Activated CD4-positive, alpha-beta memory T cell treated with anti-CD3 and anti-CD28 coated beads for 36 hours (primary cell): ENCODE measurements around the gene OR2V1. TPM values are rescaled to one million over a fixed set of nuclear protein-coding genes. Genes with fewer than 3 reads are reported as not detected.
A peak's percentile ranks its signal among the peaks of the same experiment; 100 is the strongest.
"Not testable (repeated sequence)": the region's sequence is repeated elsewhere in the genome, so short reads cannot be mapped to it uniquely, and the experiment has no call there.

Experiments used
- CTCF ChIA-PET: fragments of 350-600 bp; sonication (Branson Sonifier 250); formaldehyde crosslinking; loops from one replicate; lab custom pipeline; 2021; ENCODE audit warnings: antibody characterized with exemption, inconsistent platforms; lab: Charles Lee
- POLR2A ChIA-PET: fragments of 350-600 bp; sonication (Branson Sonifier 250); formaldehyde crosslinking; loops from one replicate; lab custom pipeline; 2021; ENCODE audit warnings: antibody characterized with exemption; lab: Charles Lee
- DNase-seq: peaks from one replicate; pipeline ENCODE4 v3.0.0-alpha.2; 2020
- H3K27ac Mint-ChIP-seq: one replicate; pipeline ENCODE4 v1.8.0; 2021; ENCODE audit warnings: mixed read lengths
- H3K27me3 Mint-ChIP-seq: one replicate; pipeline ENCODE4 v1.8.0; 2021; ENCODE audit warnings: mixed read lengths
- H3K36me3 Mint-ChIP-seq: one replicate; pipeline ENCODE4 v1.8.0; 2021; ENCODE audit warnings: mixed read lengths
- H3K4me1 Mint-ChIP-seq: one replicate; pipeline ENCODE4 v1.8.0; 2021; ENCODE audit warnings: low read depth, mixed read lengths
- H3K4me3 Mint-ChIP-seq: one replicate; pipeline ENCODE4 v1.8.0; 2021; ENCODE audit warnings: mild to moderate bottlenecking, mixed read lengths
- H3K9me3 Mint-ChIP-seq: one replicate; pipeline ENCODE4 v1.8.0; 2021; ENCODE audit warnings: mixed read lengths
- intact Hi-C: fragments of 100-400 bp; cut with micrococcal nuclease; formaldehyde crosslinking; loops from one replicate; pipeline ENCODE4 v1.15.1; 2023
- total RNA-seq, 2 experiments: library from RNA; stranded (reverse); gene quantifications; one replicate each; pipeline ENCODE4 v1.2.3, GENCODE V29; 2021

The OR2V1 gene
- total RNA-seq, 2 experiments from 2014 or later = not detected

DNA sequence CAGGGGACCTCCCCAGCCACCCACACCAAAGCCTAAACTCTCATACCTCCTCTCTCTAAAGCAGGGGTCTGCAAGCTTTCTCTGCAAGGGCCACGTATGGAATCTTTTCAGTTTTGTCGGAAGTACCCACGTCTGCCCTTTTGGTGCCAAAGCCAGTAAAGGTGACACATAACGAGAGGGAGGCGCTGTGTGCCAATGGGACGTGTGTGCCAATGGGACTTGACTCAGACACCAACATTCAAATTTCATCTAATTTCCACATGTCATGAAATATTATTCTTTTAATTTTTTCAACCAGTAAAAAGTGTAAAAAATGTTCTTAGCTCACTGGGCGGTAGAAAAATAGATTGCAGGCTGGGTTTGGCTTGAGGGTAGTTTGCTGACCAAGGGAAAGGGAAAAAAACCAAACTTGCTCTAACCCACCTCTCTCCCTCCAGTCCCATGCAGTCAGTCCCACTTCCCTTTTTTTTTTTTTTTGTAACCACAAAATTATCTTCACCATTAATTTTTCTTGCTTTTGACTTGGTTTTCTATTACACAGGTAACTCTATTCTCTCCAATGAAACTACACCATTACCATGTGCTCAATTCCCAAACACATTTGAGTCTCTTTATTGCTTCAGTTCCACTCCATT is 25.5 kb downstream of the OR2V1 start:
- peaks cover 53% of the 10 kb centered on the region for H3K27me3 Mint-ChIP-seq

DNA sequence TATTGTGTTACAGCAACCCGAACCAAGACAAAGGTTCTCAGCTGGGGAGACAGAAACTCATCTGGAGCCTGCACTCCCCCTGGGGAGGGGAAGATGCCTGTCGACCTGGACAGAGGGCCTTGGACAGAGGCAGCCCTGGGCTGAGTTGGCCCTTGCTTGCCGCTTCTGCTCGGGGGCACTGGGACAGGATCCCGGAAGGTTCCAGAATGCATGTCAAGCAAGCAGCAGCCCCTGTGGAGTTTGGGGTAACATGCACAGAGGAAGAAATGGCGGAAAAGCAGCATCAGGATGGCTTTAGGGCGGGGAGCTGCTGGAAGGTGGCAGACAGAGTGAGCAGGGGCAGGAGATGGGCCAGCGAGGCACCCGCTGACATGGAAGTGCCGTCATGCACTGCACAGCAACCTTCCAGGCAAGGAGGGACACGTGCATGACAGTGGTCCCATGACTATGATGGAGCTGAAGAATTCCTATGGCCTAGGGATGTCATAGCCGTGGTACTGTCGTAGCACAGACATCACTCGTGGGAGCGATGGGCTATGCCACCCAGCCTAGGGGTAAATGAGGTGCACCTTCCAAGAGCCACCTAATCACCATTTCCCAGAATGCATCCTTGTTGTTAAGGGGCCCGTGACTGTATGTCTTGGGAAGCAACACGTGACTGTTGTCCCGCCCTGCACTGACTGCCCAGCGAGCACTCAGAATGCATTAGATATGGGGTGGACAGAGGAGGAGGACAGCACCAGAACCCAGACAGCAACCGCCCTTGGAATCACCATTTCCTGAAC is 26.2 kb downstream of the OR2V1 start:
- DNase-seq, H3K4me3 Mint-ChIP-seq, CTCF ChIA-PET, H3K27ac Mint-ChIP-seq, H3K9me3 Mint-ChIP-seq, H3K36me3 Mint-ChIP-seq, intact Hi-C loops, POLR2A ChIA-PET: not testable (repeated sequence)
- peaks cover 10% of the 10 kb centered on the region for H3K4me1 Mint-ChIP-seq
- H3K27me3 Mint-ChIP-seq = peaks cover 52% of the 10 kb centered on the region

More for the DNA sequence above, 25.5 kb downstream of the OR2V1 start:
- H3K9me3 Mint-ChIP-seq = no peaks in the 10 kb centered on the region
- peaks cover 8% of the 10 kb centered on the region for H3K4me1 Mint-ChIP-seq
- peaks cover 2% of the 10 kb centered on the region for H3K36me3 Mint-ChIP-seq
- H3K27ac Mint-ChIP-seq = no peak overlapping the region
- POLR2A ChIA-PET = no interaction called here
- intact Hi-C loops = no loop called here
- H3K4me3 Mint-ChIP-seq = no peak overlapping the region
- DNase-seq = no peak
- CTCF ChIA-PET = no interaction called here

DNA sequence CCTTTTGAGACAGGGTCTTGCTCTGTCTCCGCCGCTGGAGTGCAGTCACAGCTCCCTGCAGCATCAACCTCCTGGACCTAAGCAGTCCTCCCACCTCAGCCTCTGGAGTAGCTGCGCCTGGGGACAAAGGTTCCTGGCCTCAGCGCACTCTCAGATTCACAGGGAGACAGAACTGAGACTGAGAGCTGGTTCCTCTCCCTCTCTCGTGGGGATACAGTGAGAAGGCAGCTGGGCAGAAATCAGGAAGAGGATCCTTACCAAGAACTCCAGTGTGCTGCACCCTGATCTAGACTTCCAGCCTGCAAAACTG is 26.8 kb downstream of the OR2V1 start:
- H3K36me3 Mint-ChIP-seq, H3K27ac Mint-ChIP-seq, H3K9me3 Mint-ChIP-seq, CTCF ChIA-PET, POLR2A ChIA-PET, DNase-seq, intact Hi-C loops: not testable (repeated sequence)
- peak overlapping the region; percentile 52 for H3K4me3 Mint-ChIP-seq
- peaks cover 12% of the 10 kb centered on the region for H3K4me1 Mint-ChIP-seq
- peaks cover 53% of the 10 kb centered on the region for H3K27me3 Mint-ChIP-seq

DNA sequence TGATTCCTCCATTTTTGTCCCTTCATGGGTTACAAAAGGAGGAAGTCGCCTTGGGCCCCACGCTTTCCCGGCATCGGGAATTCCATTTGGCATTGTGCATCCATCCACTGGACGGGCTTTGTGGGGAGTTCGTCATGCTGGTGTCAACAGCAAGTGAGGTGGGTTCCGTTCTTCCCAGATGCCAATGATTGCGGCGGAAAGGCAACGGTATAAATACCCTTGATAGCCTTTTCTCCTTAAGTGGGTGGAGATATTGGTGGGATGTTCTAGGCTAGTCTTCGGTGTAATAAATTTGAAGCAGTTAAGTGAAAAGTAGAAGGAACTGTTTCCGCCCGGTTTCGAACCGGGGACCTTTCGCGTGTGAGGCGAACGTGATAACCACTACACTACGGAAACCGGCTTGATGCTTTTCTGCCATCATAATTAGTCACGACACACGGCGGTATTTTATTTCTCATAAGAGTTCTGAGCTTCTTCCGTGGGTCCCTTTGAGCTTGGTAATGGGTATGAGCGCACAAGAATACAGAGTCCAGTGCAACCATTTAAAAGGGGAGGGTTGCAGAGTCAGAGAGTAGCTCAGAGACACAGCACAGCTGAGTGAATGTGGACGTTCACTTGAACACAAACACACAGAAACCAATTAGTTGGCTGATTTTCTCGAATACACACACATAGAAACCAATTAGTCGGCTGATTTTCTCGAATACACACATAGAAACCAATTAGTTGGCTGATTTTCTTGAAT is 28.9 kb downstream of the OR2V1 start:
- H3K9me3 Mint-ChIP-seq, H3K27ac Mint-ChIP-seq, H3K4me3 Mint-ChIP-seq, H3K36me3 Mint-ChIP-seq, CTCF ChIA-PET, intact Hi-C loops, DNase-seq, POLR2A ChIA-PET: not testable (repeated sequence)
- H3K27me3 Mint-ChIP-seq = peaks cover 44% of the 10 kb centered on the region
- peaks cover 12% of the 10 kb centered on the region for H3K4me1 Mint-ChIP-seq

DNA sequence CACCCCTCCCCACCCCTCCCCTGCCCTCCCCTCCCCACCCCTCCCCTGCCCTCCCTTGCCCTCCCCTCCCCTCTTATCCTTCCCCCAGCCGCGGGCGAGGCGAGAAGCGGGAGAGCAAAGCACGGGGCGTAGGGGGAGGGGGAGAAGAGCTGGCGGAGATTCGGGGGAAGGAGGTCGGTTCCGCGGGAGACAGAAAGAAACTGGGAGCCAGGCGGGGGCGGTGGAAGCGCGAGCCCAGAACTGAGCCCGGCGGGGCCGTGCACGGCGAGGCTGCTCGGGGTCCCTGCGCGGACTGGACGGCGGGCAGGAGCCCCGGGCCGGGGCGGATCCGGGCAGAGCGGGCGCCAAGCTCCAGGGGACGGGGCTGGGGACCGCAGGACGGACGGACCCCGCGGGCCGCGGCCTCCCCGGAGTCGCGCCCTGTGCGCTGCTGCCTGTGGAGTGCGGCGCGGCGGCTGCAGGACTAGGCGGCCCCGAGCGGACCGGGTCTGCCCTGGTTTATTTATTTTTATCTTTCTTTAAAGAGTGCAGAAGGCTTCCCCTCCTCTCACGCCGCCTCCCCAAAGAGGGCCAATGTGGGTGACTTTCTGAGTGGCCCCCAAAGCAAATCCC is 29.8 kb downstream of the OR2V1 start:
- intact Hi-C loops, POLR2A ChIA-PET: not testable (repeated sequence)

DNA sequence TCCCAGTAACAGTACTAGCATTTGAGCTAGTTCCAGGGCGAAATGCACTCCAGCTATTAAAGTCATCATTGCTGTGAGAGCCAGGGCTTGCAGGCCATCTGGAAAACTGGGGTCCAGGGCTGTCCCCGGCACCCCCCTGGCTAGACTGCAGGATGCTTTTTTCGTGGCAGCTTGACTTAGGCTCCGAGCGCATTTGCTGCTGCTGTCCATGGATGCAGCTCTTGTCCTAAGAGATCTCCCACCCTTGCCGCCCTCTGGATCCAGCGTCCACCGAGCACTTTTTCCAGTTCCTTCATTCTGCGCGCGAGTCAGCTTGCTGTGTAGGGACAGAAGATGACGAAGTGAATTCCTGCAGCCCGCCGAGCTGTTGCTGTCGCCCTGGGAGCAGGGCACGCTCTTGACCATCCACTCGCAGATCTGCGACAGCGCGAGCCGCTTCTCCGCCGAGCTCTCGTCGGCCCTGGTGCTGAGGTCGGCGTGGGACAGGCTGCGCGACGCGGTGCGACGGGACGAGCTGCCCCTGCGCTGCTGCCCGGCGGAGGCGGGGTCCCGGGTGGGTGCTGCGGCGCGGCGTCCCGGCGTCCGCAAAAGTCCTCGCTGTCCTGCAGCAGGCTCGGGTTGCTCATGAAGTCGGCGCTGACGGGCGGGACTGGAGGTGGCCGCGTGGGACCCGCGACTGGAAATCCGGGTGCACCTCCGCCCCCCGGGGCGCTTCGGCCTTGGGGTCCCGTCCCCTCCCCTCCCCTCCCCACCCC is 30.7 kb downstream of the OR2V1 start:
- H3K9me3 Mint-ChIP-seq = no peaks in the 10 kb centered on the region
- intact Hi-C loops = no loop called here
- peaks cover 2% of the 10 kb centered on the region for H3K36me3 Mint-ChIP-seq
- H3K27ac Mint-ChIP-seq = no peak overlapping the region
- POLR2A ChIA-PET = no interaction called here
- no peak overlapping the region for H3K4me3 Mint-ChIP-seq
- peaks cover 33% of the 10 kb centered on the region for H3K27me3 Mint-ChIP-seq
- peaks cover 12% of the 10 kb centered on the region for H3K4me1 Mint-ChIP-seq
- DNase-seq = no peak
- CTCF ChIA-PET = interaction anchor here (1.4 kb wide), 1 partner anchor 316 kb away, joined by 3 read pairs; no protein-coding TSS in a partner anchor

More for the DNA sequence above, 29.8 kb downstream of the OR2V1 start:
- Mint-ChIP-seq H3K4me1 (peaks cover 12% of the 10 kb centered on the region), H3K27me3 (peaks cover 40% of the 10 kb centered on the region)
- H3K36me3 Mint-ChIP-seq, CTCF ChIA-PET, H3K4me3 Mint-ChIP-seq, H3K9me3 Mint-ChIP-seq, DNase-seq, H3K27ac Mint-ChIP-seq: not testable (repeated sequence)

DNA sequence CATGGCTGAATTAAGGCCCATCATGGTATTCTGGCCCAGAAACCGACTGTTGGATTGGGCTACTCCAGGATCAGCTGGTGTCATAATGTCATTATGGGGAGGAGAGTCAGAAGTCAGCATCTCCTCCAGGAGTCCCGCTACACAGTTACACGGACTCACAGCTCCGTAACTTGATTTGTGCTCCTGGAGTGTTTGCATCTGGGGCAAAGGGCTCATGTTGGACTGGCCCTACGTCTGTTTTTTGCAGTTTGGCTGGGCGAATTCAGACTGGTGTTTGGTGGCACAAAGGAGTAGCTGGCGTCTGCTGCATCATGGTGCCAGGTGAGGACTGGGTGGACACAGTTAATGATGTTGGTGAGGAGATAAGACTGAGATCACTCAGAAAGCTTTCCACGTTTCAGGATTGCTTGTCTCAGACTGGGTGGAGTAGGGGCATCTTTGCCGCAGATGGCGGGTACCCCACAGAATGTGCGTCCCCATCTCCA is 31.3 kb downstream of the OR2V1 start:
- POLR2A ChIA-PET = no interaction called here
- no peak overlapping the region for H3K4me3 Mint-ChIP-seq
- H3K36me3 Mint-ChIP-seq = peaks cover 2% of the 10 kb centered on the region
- peaks cover 11% of the 10 kb centered on the region for H3K4me1 Mint-ChIP-seq
- DNase-seq = no peak
- H3K27me3 Mint-ChIP-seq = peaks cover 32% of the 10 kb centered on the region
- no peaks in the 10 kb centered on the region for H3K9me3 Mint-ChIP-seq
- intact Hi-C loops = no loop called here
- CTCF ChIA-PET = interaction anchor here (1.4 kb wide), 1 partner anchor 315 kb away, joined by 3 read pairs; no protein-coding TSS in a partner anchor
- H3K27ac Mint-ChIP-seq = no peak overlapping the region

DNA sequence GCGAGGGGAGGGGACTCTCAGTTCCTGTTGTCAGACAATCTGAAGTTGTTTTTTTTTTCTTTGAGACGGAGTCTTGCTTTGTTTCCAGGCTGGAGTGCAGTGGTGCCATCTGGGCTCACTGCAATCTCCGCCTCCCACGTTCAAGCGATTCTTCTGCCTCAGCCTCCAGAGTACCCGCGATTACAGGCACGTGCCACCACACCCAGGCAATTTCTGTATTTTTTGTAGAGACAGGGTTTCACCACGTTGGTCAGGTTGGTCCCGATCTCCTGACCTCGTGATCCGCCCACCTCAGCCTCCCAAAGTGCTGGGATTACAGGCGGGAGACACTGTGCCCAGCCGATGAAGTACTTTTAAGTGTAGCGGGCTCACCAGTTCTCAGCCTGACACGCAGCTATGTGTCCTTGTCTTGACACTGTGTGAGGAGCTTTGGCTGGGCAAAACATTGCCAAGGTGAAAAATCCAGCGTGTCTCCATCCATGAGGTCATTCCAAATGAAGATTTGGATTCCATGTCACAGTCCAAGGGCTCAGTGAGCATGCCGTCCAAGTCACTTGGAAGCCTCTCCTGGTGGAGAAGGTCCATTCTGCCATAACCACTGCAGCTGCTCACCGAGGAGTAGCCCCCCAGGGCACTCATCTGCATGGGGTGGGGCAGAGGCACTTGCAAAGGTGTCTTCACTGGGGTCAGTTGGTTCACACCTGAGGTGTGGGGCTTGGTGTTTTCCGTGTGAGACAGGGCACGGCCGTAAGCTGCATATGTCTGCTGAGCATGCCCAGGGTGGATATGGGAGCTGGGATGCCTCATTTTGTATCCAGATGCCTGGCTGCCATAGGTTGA is 32.0 kb downstream of the OR2V1 start:
- Mint-ChIP-seq H3K27me3 (peaks cover 26% of the 10 kb centered on the region), H3K9me3 (no peaks in the 10 kb centered on the region), H3K4me3 (no peak overlapping the region), H3K36me3 (no peaks in the 10 kb centered on the region), H3K4me1 (peaks cover 5% of the 10 kb centered on the region), H3K27ac (no peak overlapping the region)
- DNase-seq = no peak
- intact Hi-C loops = no loop called here
- ChIA-PET CTCF (interaction anchor here (1.4 kb wide), 1 partner anchor 314 kb away, joined by 3 read pairs; no protein-coding TSS in a partner anchor), POLR2A (no interaction called here)

DNA sequence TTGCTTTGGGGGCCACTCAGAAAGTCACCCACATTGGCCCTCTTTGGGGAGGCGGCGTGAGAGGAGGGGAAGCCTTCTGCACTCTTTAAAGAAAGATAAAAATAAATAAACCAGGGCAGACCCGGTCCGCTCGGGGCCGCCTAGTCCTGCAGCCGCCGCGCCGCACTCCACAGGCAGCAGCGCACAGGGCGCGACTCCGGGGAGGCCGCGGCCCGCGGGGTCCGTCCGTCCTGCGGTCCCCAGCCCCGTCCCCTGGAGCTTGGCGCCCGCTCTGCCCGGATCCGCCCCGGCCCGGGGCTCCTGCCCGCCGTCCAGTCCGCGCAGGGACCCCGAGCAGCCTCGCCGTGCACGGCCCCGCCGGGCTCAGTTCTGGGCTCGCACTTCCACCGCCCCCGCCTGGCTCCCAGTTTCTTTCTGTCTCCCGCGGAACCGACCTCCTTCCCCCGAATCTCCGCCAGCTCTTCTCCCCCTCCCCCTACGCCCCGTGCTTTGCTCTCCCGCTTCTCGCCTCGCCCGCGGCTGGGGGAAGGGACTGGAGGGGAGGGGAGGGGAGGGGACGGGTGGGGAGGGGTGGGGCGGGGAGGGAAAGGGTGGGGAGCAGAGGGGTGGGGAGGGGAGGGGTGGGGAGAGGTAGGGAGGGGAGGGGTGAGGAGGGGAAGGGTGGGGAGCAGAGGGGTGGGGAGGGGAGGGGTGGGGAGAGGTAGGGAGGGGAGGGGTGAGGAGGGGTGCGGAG is 33.0 kb downstream of the OR2V1 start:
- intact Hi-C loops, H3K4me3 Mint-ChIP-seq, CTCF ChIA-PET, H3K36me3 Mint-ChIP-seq, H3K27ac Mint-ChIP-seq, POLR2A ChIA-PET, H3K9me3 Mint-ChIP-seq, DNase-seq, H3K4me1 Mint-ChIP-seq: not testable (repeated sequence)
- H3K27me3 Mint-ChIP-seq = peaks cover 28% of the 10 kb centered on the region

DNA sequence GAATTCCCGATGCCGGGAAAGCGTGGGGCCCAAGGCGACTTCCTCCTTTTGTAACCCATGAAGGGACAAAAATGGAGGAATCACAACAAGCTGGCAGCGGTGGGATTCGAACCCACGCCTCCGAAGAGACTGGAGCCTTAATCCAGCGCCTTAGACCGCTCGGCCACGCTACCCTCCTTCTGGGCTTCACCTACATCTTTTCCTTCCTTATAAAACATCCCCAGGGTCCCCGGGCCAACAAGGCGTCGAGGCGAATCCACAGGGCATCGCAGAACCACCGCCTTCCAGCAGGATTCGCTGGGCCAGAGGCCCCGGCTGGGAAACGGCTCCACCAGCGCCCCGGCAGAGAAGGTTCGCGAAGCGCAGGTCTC is 33.6 kb downstream of the OR2V1 start:
- not testable (repeated sequence) for H3K4me1 Mint-ChIP-seq, H3K36me3 Mint-ChIP-seq

More for the DNA sequence above, 33.6 kb downstream of the OR2V1 start:
- CTCF ChIA-PET, DNase-seq, H3K9me3 Mint-ChIP-seq, H3K4me3 Mint-ChIP-seq, POLR2A ChIA-PET, intact Hi-C loops, H3K27ac Mint-ChIP-seq: not testable (repeated sequence)
- H3K27me3 Mint-ChIP-seq = peaks cover 32% of the 10 kb centered on the region
